ENCODE results near the gene SMAD9. TPM values are rescaled to one million over a fixed set of nuclear protein-coding genes. Genes with fewer than 3 reads are reported as not detected.
A peak's percentile ranks its signal among the peaks of the same experiment; 100 is the strongest.

SMAD9 gene
- total and polyA plus RNA-seq, 7 experiments from 2014 or later, result 0.02 to 0.05 TPM; not detected in 5

DNA sequence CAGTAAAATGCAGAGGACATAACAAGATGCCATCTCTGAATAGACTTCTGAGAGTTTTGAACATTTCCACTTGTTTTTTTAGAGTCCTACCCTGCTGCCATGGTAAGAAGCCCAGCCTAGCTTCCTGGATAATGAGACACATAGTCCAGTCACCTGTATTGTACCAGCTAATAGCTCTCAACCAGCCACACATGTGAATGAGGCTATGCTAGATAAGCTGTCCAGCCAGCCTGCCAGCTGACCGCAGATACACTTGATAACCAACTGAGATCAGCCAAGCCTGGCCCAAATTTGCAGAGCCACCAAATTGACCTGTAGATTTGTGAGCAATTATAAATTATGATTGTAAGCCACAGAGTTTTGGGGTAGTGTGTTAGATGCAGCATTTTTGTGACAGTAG, 90.3 kb downstream of the SMAD9 start:
- Mint-ChIP-seq H3K36me3 (peaks cover 3 to 28% (median 7%) of the 10 kb centered on the region in 5 donors), H3K27ac (no peak overlapping the region), H3K4me1 (peaks cover 0 to 5% (median 5%) of the 10 kb centered on the region in 7 donors), H3K27me3 (no peaks in the 10 kb centered on the region), H3K9me3 (no peaks in the 10 kb centered on the region), H3K4me3 (no peak overlapping the region)
- ChIA-PET POLR2A (no interaction called here), CTCF (no interaction called here)
- Histone ChIP-seq H3K27me3 (ENCODE audit: control insufficient read depth in 2 of 2, insufficient read depth in 2 of 2, low read length in 2 of 2) (no peaks in the 10 kb centered on the region), H3K27ac (ENCODE audit: low read depth, low read length) (no peak overlapping the region), H3K9me3 (ENCODE audit: control insufficient read depth in 2 of 3, low read length in 3 of 3) (no peaks in the 10 kb centered on the region), H3K4me1 (ENCODE audit: control insufficient read depth in 2 of 2, insufficient read depth in 2 of 2, low read length in 2 of 2) (no peaks in the 10 kb centered on the region), H3K36me3 (ENCODE audit: control insufficient read depth in 2 of 3, insufficient read depth in 3 of 3, low read length in 3 of 3) (peaks cover 0 to 12% (median 7%) of the 10 kb centered on the region in 3 experiments), H3K4me3 (ENCODE audit: low read length) (no peak overlapping the region)
- ATAC-seq (no peak), DNase-seq (no peak)
- intact Hi-C loops (cut with micrococcal nuclease), result no loop called here

DNA sequence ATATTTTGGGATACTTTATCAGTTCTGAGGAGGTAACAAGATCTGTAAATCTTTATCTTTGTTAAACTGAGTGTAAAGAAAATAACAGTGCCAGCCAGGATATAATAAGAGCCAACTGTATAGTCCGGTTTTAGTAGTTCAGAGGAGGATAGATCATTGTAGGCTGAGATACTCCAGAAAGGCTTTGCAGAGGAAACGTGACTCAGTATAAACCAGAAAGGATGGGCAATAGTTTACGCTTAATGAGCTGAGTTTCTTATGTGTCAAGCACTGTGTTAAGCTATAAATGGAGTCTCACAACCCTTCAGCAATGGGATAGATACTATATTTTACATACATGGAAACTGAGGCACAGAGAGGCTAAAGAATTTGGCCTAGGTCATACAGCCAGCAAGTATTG, 97.3 kb downstream of the SMAD9 start:
- H3K27ac Mint-ChIP-seq, result peak overlapping the region in 4 of 9 donors; percentile 6 to 69 (median 48)
- no peak overlapping the region for H3K4me3 ChIP-seq (ENCODE audit: low read length)
- no peak overlapping the region for H3K27ac ChIP-seq (ENCODE audit: low read depth, low read length)
- H3K4me1 Mint-ChIP-seq, result peaks cover 28 to 67% (median 65%) of the 10 kb centered on the region in 7 donors
- H3K9me3 ChIP-seq (ENCODE audit: control insufficient read depth in 2 of 3, low read length in 3 of 3), result no peaks in the 10 kb centered on the region
- H3K27me3 Mint-ChIP-seq, result no peaks in the 10 kb centered on the region
- H3K4me1 ChIP-seq (ENCODE audit: control insufficient read depth in 2 of 2, insufficient read depth in 2 of 2, low read length in 2 of 2), result peaks cover 11 to 12% of the 10 kb centered on the region in 2 donors
- H3K9me3 Mint-ChIP-seq, result no peaks in the 10 kb centered on the region
- intact Hi-C loops (cut with micrococcal nuclease), result loop anchor here in 1 of 2 donors (5.0 kb wide), 1 partner anchor 160 kb away; no protein-coding TSS in a partner anchor
- DNase-seq, result no peak
- no peaks in the 10 kb centered on the region for H3K27me3 ChIP-seq (ENCODE audit: control insufficient read depth in 2 of 2, insufficient read depth in 2 of 2, low read length in 2 of 2)
- peaks cover 0 to 7% (median 7%) of the 10 kb centered on the region in 3 experiments for H3K36me3 ChIP-seq (ENCODE audit: control insufficient read depth in 2 of 3, insufficient read depth in 3 of 3, low read length in 3 of 3)
- H3K36me3 Mint-ChIP-seq, result peaks cover 0 to 12% (median 0%) of the 10 kb centered on the region in 5 donors
- POLR2A ChIA-PET, result no interaction called here
- no peak for ATAC-seq
- CTCF ChIA-PET, result no interaction called here
- peak overlapping the region in 6 of 10 donors; percentile 6 to 91 (median 31) for H3K4me3 Mint-ChIP-seq

DNA sequence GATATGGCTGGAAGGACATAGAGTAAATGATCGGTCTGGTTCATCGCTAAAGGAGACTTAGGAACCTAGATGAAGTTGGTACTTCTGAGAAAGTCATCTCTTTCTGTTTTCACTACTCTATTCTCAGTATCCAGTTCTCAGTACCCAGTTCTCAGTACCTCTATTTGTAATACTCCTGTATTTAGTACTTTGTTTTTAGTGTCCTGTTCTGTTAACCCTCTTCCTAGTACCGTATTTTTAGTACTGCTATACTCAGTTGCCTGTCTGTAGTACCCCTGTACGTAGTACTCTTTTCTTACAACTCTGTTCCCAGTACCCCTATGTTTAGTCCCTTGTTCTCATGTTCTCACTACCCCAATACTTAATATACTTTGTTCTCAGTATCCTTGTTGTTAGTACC, 99.8 kb downstream of the SMAD9 start:
- Mint-ChIP-seq H3K9me3 (no peaks in the 10 kb centered on the region), H3K27me3 (peaks cover 0 to 10% (median 6%) of the 10 kb centered on the region in 5 donors), H3K27ac (peak overlapping the region; percentile 70 to 96 (median 92)), H3K4me3 (peak overlapping the region; percentile 90 to 98 (median 92)), H3K4me1 (peaks cover 28 to 72% (median 65%) of the 10 kb centered on the region in 7 donors), H3K36me3 (peaks cover 0 to 12% (median 0%) of the 10 kb centered on the region in 5 donors)
- Histone ChIP-seq H3K27ac (ENCODE audit: low read depth, low read length) (peak overlapping the region; percentile 93), H3K4me3 (ENCODE audit: low read length) (peak overlapping the region; percentile 86), H3K4me1 (ENCODE audit: control insufficient read depth in 2 of 2, insufficient read depth in 2 of 2, low read length in 2 of 2) (peaks cover 11 to 12% of the 10 kb centered on the region in 2 donors), H3K36me3 (ENCODE audit: control insufficient read depth in 2 of 3, insufficient read depth in 3 of 3, low read length in 3 of 3) (no peaks in the 10 kb centered on the region), H3K9me3 (ENCODE audit: control insufficient read depth in 2 of 3, low read length in 3 of 3) (no peaks in the 10 kb centered on the region), H3K27me3 (ENCODE audit: control insufficient read depth in 2 of 2, insufficient read depth in 2 of 2, low read length in 2 of 2) (no peaks in the 10 kb centered on the region)
- no peak for ATAC-seq
- POLR2A ChIA-PET, result interaction anchor here (3.1 kb wide), 1 partner anchor 180 kb away, joined by 12 read pairs; the partner anchor contains the start of gene EXOSC8
- CTCF ChIA-PET, result no interaction called here
- no peak for DNase-seq
- intact Hi-C loops (cut with micrococcal nuclease), result loop anchor here in 1 of 2 donors (5.0 kb wide), 1 partner anchor 162 kb away; no protein-coding TSS in a partner anchor

DNA sequence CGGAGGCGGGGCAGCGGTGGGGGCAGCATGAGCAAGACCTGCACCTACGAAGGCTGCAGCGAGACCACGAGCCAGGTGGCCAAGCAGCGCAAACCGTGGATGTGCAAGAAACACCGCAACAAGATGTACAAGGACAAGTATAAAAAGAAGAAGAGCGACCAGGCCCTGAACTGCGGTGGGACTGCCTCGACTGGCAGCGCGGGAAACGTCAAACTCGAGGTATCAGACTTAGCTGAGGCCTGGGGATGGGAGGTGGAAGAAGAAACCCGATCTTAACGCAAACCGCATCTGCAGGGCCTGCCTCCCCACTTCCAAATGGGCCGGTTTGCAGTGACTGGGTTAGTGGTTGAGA, 100.3 kb downstream of the SMAD9 start:
- H3K4me3 ChIP-seq (ENCODE audit: low read length), result peak overlapping the region; percentile 86
- H3K27ac ChIP-seq (ENCODE audit: low read depth, low read length), result peak overlapping the region; percentile 93

DNA sequence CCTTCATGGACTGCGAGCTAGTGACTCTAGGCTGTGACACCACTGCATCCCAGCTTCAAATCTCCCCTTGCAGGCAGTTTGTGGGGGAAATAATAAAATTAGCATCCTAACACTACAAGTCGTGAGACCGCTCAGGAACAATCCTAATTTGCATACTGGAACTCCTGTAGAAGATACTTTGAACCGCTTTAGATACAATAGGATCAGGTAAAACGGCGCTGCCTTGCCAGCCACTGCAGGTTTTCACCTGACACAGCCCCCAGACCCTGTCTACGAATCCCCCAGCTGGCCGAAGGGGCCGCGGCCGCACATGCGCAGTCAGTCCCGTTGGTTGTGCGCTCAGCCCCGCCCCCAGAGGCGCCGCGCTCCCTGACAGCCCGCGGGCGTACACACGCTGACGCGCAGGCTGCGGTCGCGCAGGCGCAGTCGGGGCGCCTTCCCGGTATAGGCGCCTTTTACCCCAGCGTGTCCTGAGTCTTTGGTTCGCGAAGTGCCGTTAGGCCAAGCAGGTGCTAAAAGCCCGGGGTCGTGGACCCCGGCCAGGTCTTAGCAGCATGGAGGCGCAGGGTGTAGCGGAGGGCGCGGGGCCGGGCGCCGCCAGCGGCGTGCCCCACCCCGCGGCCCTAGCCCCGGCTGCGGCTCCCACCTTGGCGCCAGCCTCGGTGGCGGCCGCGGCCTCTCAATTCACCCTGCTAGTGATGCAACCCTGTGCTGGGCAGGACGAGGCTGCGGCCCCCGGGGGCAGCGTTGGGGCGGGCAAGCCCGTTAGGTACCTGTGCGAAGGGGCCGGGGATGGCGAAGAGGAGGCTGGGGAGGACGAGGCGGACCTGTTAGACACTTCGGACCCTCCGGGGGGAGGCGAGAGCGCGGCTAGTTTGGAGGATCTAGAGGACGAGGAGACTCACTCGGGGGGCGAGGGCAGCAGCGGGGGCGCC, 101.0 kb downstream of the SMAD9 start, which contains the start of gene RFXAP:
TSS of gene RFXAP (plus strand) at position 419 of the 935 bp plus-strand sequence. CDS start at position 555, 136 bp downstream.
- H3K4me3 ChIP-seq (ENCODE audit: low read length), result peak within 1 kb of the TSS; percentile 86
- H3K27me3 Mint-ChIP-seq, result peaks cover 0 to 17% (median 6%) of the 10 kb centered on the region in 5 donors
- no peaks in the 10 kb centered on the region for H3K27me3 ChIP-seq (ENCODE audit: control insufficient read depth in 2 of 2, insufficient read depth in 2 of 2, low read length in 2 of 2)
- H3K36me3 ChIP-seq (ENCODE audit: control insufficient read depth in 2 of 3, insufficient read depth in 3 of 3, low read length in 3 of 3), result no peaks in the 10 kb centered on the region
- peak within 1 kb of the TSS; percentile 93 for H3K27ac ChIP-seq (ENCODE audit: low read depth, low read length)
- peaks cover 29 to 60% (median 54%) of the 10 kb centered on the region in 7 donors for H3K4me1 Mint-ChIP-seq
- ATAC-seq, result peak; percentile 96
- peak within 1 kb of the TSS; percentile 90 to 98 (median 92) for H3K4me3 Mint-ChIP-seq
- peak within 1 kb of the TSS; percentile 70 to 96 (median 94) for H3K27ac Mint-ChIP-seq
- intact Hi-C loops (cut with micrococcal nuclease), result loop anchor here (1.0 to 5.0 kb wide), 8 partner anchors 180 to 1530 kb away; partner anchors contain the start of genes SPART (in 2 of the 2), SUPT20H (in 2 of the 2), UFM1 (in 2 of the 2) and ALG5 (in 1 of the 2)
- H3K9me3 ChIP-seq (ENCODE audit: control insufficient read depth in 2 of 3, low read length in 3 of 3), result no peaks in the 10 kb centered on the region
- POLR2A ChIA-PET, result interaction anchor here (3.1 kb wide), 1 partner anchor 181 kb away, joined by 12 read pairs; the partner anchor contains the start of gene EXOSC8
- H3K4me1 ChIP-seq (ENCODE audit: control insufficient read depth in 2 of 2, insufficient read depth in 2 of 2, low read length in 2 of 2), result peaks cover 11 to 12% of the 10 kb centered on the region in 2 donors
- H3K36me3 Mint-ChIP-seq, result peaks cover 0 to 8% (median 0%) of the 10 kb centered on the region in 5 donors
- DNase-seq, result peak; percentile 84 to 95 (median 92)
- no peaks in the 10 kb centered on the region for H3K9me3 Mint-ChIP-seq
- CTCF ChIA-PET, result no interaction called here

More for the DNA sequence above, 100.3 kb downstream of the SMAD9 start:
- peaks cover 0 to 8% (median 0%) of the 10 kb centered on the region in 5 donors for H3K36me3 Mint-ChIP-seq
- peaks cover 26 to 67% (median 60%) of the 10 kb centered on the region in 7 donors for H3K4me1 Mint-ChIP-seq
- H3K4me3 Mint-ChIP-seq, result peak overlapping the region; percentile 90 to 98 (median 92)
- H3K27ac Mint-ChIP-seq, result peak overlapping the region; percentile 70 to 96 (median 92)
- Histone ChIP-seq H3K27me3 (ENCODE audit: control insufficient read depth in 2 of 2, insufficient read depth in 2 of 2, low read length in 2 of 2) (no peaks in the 10 kb centered on the region), H3K36me3 (ENCODE audit: control insufficient read depth in 2 of 3, insufficient read depth in 3 of 3, low read length in 3 of 3) (no peaks in the 10 kb centered on the region), H3K9me3 (ENCODE audit: control insufficient read depth in 2 of 3, low read length in 3 of 3) (no peaks in the 10 kb centered on the region), H3K4me1 (ENCODE audit: control insufficient read depth in 2 of 2, insufficient read depth in 2 of 2, low read length in 2 of 2) (peaks cover 11 to 12% of the 10 kb centered on the region in 2 donors)
- CTCF ChIA-PET, result no interaction called here
- H3K27me3 Mint-ChIP-seq, result peaks cover 0 to 10% (median 6%) of the 10 kb centered on the region in 5 donors
- POLR2A ChIA-PET, result interaction anchor here (3.1 kb wide), 1 partner anchor 181 kb away, joined by 12 read pairs; the partner anchor contains the start of gene EXOSC8
- peak; percentile 16 for ATAC-seq
- peak in 5 of 9 donors; percentile 9 to 38 (median 18) for DNase-seq
- H3K9me3 Mint-ChIP-seq, result no peaks in the 10 kb centered on the region
- intact Hi-C loops (cut with micrococcal nuclease), result loop anchor here (1.0 to 5.0 kb wide), 9 partner anchors 163 to 1530 kb away; partner anchors contain the start of genes SPART (in 2 of the 2), SUPT20H (in 2 of the 2), UFM1 (in 2 of the 2) and ALG5 (in 1 of the 2)

Measured in naive thymus-derived CD4-positive, alpha-beta T cell (primary cell).